Measurements from ENCODE around the gene NUB1. TPM values are rescaled to one million over a fixed set of nuclear protein-coding genes. Genes with fewer than 3 reads are reported as not detected.

NUB1 gene
- total and polyA plus RNA-seq, 2 experiments from 2014 or later, result 30.6 to 34.3 TPM

DNA sequence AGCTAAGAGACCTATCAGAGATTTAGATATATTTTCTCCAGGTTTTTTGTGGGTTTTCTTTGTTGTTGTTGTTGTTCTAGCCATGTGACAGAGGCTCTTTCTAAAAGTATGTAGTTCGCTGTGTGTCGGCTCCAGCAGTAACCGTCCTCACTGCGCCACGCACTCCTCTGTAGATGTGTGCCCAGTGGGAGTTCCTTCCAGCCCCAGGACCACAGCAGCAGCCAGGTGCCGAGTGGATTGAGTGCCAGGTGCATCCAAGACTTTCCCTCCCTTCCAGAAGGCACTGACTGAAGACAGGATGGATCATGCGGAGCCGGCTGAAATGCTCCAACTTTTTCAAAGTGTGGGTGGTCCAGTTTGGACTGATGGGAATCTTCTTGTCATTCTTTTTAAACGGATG lies 36.4 kb downstream of the NUB1 start:
- Histone ChIP-seq H3K4me3 (no peak overlapping the region), H3K27me3 (peaks cover 7% of the 10 kb centered on the region), H3K9me3 (ENCODE audit: low read depth) (no peaks in the 10 kb centered on the region), H3K4me1 (ENCODE audit: low read depth) (no peaks in the 10 kb centered on the region), H3K36me3 (peaks cover 10% of the 10 kb centered on the region), H3K27ac (no peak overlapping the region)
- DNase-seq (ENCODE audit: low read depth in 1 of 2, low spot score in 1 of 2), result no peak
- TF ChIP-seq, protein P1, sequence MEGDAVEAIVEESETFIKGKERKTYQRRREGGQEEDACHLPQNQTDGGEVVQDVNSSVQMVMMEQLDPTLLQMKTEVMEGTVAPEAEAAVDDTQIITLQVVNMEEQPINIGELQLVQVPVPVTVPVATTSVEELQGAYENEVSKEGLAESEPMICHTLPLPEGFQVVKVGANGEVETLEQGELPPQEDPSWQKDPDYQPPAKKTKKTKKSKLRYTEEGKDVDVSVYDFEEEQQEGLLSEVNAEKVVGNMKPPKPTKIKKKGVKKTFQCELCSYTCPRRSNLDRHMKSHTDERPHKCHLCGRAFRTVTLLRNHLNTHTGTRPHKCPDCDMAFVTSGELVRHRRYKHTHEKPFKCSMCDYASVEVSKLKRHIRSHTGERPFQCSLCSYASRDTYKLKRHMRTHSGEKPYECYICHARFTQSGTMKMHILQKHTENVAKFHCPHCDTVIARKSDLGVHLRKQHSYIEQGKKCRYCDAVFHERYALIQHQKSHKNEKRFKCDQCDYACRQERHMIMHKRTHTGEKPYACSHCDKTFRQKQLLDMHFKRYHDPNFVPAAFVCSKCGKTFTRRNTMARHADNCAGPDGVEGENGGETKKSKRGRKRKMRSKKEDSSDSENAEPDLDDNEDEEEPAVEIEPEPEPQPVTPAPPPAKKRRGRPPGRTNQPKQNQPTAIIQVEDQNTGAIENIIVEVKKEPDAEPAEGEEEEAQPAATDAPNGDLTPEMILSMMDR (IDR thresholded peaks at IDR 0.05; ENCODE audit: low read depth, low read length), result no peak

DNA sequence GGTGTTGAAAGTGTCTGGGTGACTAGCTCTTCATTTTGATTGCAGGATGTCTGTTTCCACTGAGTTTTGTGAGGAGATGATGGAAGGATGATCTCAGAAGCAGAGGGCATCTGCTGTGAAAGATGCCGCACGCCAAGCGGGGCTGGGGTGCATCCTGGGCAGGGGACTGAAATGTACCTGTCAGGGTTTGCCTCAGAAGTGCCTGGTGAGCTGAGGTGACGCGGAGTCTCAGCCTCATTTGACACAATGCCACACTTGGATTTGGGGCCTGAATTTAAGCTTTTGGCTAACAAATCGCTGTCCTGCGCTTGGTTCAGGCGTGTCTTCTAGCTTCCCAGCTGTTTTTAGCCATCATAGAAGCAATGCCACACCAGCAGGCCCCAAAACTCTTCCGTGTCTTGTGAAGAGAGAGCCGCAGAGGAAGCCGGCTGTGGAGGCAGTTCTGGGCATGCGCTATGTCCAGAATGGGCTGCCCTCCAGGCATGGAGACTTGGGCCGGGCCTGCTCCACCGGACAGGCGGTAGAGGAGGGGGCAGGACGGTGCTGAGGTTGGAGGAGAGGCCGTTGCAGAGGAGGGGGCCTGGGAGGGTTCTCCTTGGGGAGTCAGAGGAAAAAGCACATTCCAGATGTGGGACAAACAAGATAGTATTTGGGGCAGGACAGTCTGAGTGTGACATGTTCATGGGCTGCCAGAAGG lies 37.0 kb downstream of the NUB1 start:
- Histone ChIP-seq H3K4me3 (no peak overlapping the region), H3K27ac (no peak overlapping the region), H3K27me3 (peaks cover 7% of the 10 kb centered on the region), H3K9me3 (ENCODE audit: low read depth) (no peaks in the 10 kb centered on the region), H3K4me1 (ENCODE audit: low read depth) (no peaks in the 10 kb centered on the region), H3K36me3 (peaks cover 10% of the 10 kb centered on the region)
- DNase-seq (ENCODE audit: low read depth in 1 of 2, low spot score in 1 of 2), result no peak
- TF ChIP-seq, protein P1 (IDR thresholded peaks at IDR 0.05; ENCODE audit: low read depth, low read length), result no peak

DNA sequence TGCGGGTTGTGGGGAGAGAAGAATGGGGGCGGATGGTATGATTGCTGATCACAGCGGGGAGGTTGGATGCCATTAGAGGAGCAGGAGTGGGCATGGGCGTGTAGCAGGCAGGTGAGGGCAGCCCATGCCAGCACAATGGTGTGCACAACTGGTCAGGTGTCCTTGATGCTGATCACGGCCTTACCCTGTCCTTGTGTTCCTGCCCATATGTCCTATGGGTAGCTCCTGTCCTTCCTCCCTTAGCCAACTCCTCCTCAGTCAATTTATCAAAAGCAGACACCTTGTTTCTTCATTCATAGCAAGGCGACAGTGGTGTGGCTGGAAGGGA lies 37.5 kb downstream of the NUB1 start:
- H3K27ac ChIP-seq, result no peak overlapping the region
- no peaks in the 10 kb centered on the region for H3K4me1 ChIP-seq (ENCODE audit: low read depth)
- no peak for DNase-seq (ENCODE audit: low read depth in 1 of 2, low spot score in 1 of 2)
- no peaks in the 10 kb centered on the region for H3K9me3 ChIP-seq (ENCODE audit: low read depth)
- H3K4me3 ChIP-seq, result no peak overlapping the region
- TF ChIP-seq, protein P1 (IDR thresholded peaks at IDR 0.05; ENCODE audit: low read depth, low read length), result no peak
- peaks cover 6% of the 10 kb centered on the region for H3K36me3 ChIP-seq
- H3K27me3 ChIP-seq, result peaks cover 7% of the 10 kb centered on the region

GRCh38 chr7:151379534-151380198 lies 38.1 kb downstream of the NUB1 start:
- Histone ChIP-seq H3K27ac (no peak overlapping the region), H3K9me3 (ENCODE audit: low read depth) (no peaks in the 10 kb centered on the region), H3K4me3 (no peak overlapping the region), H3K27me3 (peaks cover 7% of the 10 kb centered on the region), H3K4me1 (ENCODE audit: low read depth) (no peaks in the 10 kb centered on the region), H3K36me3 (peaks cover 4% of the 10 kb centered on the region)
- TF ChIP-seq, protein P1 (IDR thresholded peaks at IDR 0.05; ENCODE audit: low read depth, low read length), result no peak
- DNase-seq (ENCODE audit: low read depth in 1 of 2, low spot score in 1 of 2), result no peak

DNA sequence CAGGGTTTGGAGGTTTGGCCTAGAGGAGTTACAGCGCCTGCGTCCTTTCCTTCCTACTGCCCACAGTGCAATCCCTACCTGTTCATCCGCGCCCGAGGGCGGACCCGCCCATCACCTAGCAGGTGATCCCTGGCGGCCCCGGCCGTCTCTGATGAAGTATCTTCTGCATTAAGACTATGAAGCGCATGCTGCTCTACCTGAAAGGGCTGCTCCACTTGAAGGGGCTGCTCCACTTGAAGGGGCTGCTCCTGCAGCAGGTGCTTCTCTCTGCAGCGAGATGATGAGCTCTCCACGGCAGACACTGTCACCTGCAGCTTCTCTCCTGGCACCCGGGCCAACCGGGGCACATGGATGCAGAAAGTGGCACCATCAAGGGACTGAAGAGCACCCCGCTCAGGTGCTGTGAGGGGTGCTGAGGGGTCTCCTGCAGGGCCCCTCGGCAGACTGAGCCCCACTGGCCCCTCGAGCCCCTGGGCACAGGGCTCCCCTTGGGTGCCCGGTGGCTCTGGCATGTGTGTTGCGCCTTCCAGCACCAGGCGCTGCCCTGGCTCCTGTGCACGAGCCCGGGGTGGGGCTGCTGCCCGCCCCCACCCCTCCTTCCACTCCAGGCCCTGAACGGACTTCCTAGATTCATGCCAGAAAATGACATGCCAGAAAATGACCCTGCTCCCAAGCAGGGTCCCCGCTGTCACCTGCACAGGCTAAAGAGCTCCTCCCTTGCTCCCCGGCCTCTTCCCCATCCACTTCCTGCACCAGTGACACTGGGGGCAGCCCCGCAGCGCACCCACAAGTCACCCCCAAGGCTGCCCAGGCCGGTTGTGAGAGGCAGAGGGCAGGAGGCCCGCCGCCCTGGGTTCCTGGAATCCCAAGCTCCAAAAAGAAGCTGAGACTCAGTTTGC lies 38.8 kb downstream of the NUB1 start:
- TF ChIP-seq, protein P1 (IDR thresholded peaks at IDR 0.05; ENCODE audit: low read depth, low read length), result no peak
- H3K36me3 ChIP-seq, result peaks cover under 1% of the 10 kb centered on the region
- peaks cover 7% of the 10 kb centered on the region for H3K27me3 ChIP-seq
- H3K9me3 ChIP-seq (ENCODE audit: low read depth), result no peaks in the 10 kb centered on the region
- H3K27ac ChIP-seq, result no peak overlapping the region
- H3K4me3 ChIP-seq, result no peak overlapping the region
- DNase-seq (ENCODE audit: low read depth in 1 of 2, low spot score in 1 of 2), result no peak
- H3K4me1 ChIP-seq (ENCODE audit: low read depth), result no peaks in the 10 kb centered on the region

Data from cardiac muscle cell (in vitro differentiated cells and primary cell).